ENCODE measurements around the gene TENM3.

TENM3 gene

DNA sequence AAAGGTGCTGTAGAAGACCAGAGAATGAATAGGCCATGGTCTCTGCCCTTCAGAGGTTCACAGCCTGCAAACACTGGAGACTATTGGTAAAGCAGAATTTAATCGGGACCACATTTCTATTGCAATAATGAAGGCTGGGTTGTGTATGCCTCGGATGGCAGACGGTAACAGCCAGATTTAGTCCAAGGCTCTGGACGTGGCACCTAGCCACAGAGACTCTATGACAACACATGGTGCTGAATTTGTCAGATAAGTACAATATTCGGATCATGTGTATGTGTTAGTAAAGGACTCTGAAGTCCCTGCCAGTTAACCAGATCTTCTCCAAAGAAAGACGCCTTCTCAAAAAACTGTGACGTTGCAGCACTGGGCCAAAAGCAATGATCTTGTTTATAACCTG is 545.0 kb downstream of the TENM3 start:
- TF ChIP-seq, protein P1, sequence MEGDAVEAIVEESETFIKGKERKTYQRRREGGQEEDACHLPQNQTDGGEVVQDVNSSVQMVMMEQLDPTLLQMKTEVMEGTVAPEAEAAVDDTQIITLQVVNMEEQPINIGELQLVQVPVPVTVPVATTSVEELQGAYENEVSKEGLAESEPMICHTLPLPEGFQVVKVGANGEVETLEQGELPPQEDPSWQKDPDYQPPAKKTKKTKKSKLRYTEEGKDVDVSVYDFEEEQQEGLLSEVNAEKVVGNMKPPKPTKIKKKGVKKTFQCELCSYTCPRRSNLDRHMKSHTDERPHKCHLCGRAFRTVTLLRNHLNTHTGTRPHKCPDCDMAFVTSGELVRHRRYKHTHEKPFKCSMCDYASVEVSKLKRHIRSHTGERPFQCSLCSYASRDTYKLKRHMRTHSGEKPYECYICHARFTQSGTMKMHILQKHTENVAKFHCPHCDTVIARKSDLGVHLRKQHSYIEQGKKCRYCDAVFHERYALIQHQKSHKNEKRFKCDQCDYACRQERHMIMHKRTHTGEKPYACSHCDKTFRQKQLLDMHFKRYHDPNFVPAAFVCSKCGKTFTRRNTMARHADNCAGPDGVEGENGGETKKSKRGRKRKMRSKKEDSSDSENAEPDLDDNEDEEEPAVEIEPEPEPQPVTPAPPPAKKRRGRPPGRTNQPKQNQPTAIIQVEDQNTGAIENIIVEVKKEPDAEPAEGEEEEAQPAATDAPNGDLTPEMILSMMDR (IDR thresholded peaks at IDR 0.05; ENCODE audit: low read depth, low read length), result no peak
- no peaks in the 10 kb centered on the region for H3K27me3 ChIP-seq
- H3K36me3 ChIP-seq, result peaks cover 20% of the 10 kb centered on the region
- no peak for DNase-seq
- H3K4me3 ChIP-seq (ENCODE audit: low read depth, low read length), result no peak overlapping the region
- H3K9me3 ChIP-seq, result no peaks in the 10 kb centered on the region
- H3K4me1 ChIP-seq, result no peaks in the 10 kb centered on the region

DNA sequence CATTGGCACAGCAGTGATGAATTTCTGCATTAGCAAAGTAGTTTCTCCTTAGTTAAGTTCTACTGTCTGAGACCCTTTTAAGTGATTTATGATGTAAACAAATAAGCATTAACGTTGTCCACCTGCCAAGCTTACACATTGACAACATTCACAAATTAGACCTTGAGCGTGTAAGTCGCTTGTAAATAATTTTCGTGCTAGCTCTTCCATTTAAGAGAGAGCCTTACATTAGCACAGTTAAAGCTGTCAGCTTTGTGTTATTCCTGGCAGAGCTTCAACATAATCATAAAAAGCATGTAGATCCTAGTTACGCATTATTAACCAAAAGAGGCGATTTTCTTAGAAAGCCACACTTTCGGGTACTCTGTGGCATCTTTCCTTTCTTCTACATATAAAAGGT is 546.3 kb downstream of the TENM3 start:
- H3K4me3 ChIP-seq (ENCODE audit: low read depth, low read length), result no peak overlapping the region
- H3K36me3 ChIP-seq, result peaks cover 33% of the 10 kb centered on the region
- H3K4me1 ChIP-seq, result no peaks in the 10 kb centered on the region
- TF ChIP-seq, protein P1 (IDR thresholded peaks at IDR 0.05; ENCODE audit: low read depth, low read length), result no peak
- no peak for DNase-seq
- H3K9me3 ChIP-seq, result no peaks in the 10 kb centered on the region
- no peaks in the 10 kb centered on the region for H3K27me3 ChIP-seq

DNA sequence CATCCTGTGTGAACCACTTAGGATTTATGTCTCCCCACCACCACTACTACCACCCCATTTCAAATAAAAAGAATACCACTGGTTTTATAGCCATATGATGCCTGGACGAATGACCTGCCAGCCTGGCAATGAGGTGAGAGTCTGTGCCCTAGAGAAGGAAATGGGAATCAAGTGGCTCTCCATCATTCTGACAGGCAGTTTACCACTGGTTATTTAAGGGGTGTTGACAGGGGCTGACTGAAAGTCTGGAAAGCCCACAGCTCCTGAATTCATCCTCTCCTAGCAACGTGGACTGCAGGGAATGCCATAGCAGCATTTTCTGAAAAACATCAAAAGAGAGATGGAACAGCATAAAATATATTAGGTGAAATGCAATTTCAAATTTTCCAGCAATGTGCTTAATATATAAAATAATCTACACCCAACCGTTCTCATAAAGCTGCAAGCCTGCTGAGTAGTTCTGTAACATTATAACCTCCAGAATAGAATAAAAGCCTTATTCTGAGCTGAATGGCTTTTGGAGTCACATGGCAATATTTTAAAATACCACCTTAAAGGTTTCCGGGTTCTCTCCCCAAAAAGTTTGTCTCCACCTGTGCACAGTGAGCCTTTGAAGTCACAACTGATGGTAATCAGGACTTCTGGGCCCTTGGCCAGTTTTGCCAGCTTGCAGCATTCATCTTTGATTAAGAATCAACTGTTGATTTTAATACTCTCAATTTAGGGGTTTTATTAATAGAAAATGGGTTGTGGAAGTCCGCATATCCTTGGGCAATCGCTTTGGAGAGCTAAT is 552.4 kb downstream of the TENM3 start:
- H3K4me3 ChIP-seq (ENCODE audit: low read depth, low read length), result no peak overlapping the region
- no peak for DNase-seq
- no peaks in the 10 kb centered on the region; the same call in 1 of the 2 replicates for H3K4me1 ChIP-seq
- no peaks in the 10 kb centered on the region for H3K27me3 ChIP-seq
- peaks cover 48% of the 10 kb centered on the region for H3K36me3 ChIP-seq
- TF ChIP-seq, protein P1 (IDR thresholded peaks at IDR 0.05; ENCODE audit: low read depth, low read length), result no peak
- H3K9me3 ChIP-seq, result no peaks in the 10 kb centered on the region

DNA sequence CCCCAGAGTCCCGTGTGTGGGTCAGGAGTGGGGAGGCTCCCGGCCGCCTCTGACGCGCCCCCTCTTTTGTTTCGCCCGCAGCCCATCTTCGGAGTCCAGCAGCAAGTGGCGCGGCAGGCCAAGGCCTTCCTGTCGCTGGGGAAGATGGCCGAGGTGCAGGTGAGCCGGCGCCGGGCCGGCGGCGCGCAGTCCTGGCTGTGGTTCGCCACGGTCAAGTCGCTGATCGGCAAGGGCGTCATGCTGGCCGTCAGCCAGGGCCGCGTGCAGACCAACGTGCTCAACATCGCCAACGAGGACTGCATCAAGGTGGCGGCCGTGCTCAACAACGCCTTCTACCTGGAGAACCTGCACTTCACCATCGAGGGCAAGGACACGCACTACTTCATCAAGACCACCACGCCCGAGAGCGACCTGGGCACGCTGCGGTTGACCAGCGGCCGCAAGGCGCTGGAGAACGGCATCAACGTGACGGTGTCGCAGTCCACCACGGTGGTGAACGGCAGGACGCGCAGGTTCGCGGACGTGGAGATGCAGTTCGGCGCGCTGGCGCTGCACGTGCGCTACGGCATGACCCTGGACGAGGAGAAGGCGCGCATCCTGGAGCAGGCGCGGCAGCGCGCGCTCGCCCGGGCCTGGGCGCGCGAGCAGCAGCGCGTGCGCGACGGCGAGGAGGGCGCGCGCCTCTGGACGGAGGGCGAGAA is 556.5 kb downstream of the TENM3 start:
- DNase-seq, result no peak
- TF ChIP-seq, protein P1 (IDR thresholded peaks at IDR 0.05; ENCODE audit: low read depth, low read length), result no peak

DNA sequence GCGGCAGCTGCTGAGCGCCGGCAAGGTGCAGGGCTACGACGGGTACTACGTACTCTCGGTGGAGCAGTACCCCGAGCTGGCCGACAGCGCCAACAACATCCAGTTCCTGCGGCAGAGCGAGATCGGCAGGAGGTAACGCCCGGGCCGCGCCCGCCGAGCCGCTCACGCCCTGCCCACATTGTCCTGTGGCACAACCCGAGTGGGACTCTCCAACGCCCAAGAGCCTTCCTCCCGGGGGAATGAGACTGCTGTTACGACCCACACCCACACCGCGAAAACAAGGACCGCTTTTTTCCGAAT is 557.0 kb downstream of the TENM3 start:
- H3K4me3 ChIP-seq (ENCODE audit: low read depth, low read length), result no peak overlapping the region
- no peaks in the 10 kb centered on the region; the same call in 1 of the 2 replicates for H3K4me1 ChIP-seq
- no peak for DNase-seq
- H3K9me3 ChIP-seq, result no peaks in the 10 kb centered on the region
- peaks cover 20% of the 10 kb centered on the region for H3K36me3 ChIP-seq
- TF ChIP-seq, protein P1 (IDR thresholded peaks at IDR 0.05; ENCODE audit: low read depth, low read length), result no peak
- no peaks in the 10 kb centered on the region for H3K27me3 ChIP-seq

More for the DNA sequence above, 556.5 kb downstream of the TENM3 start:
- no peak overlapping the region for H3K4me3 ChIP-seq (ENCODE audit: low read depth, low read length)
- H3K36me3 ChIP-seq, result peaks cover 20% of the 10 kb centered on the region
- no peaks in the 10 kb centered on the region; the same call in 1 of the 2 replicates for H3K4me1 ChIP-seq
- no peaks in the 10 kb centered on the region for H3K27me3 ChIP-seq
- H3K9me3 ChIP-seq, result no peaks in the 10 kb centered on the region

DNA sequence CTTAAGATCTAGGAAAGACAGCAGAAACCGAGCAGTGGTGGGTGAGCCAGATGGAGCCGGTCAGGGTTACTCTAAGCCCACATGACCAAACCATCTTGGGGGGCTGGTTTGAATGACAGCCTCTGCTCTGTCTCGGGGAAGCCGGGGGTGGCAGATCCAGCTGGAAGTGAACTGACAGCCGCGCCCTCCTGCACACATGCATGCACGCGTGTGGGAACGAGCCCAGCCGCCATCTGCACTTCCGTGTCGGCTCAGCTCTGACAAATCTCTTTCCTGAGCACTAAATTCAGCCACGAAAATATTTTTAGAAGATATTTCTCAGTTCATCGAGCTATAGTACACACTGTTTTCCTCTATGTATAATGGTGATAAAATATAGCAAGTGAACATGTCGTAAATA is 558.4 kb downstream of the TENM3 start:
- TF ChIP-seq, protein P1 (IDR thresholded peaks at IDR 0.05; ENCODE audit: low read depth, low read length), result no peak
- Histone ChIP-seq H3K4me1 (no peaks in the 10 kb centered on the region), H3K27me3 (no peaks in the 10 kb centered on the region), H3K4me3 (ENCODE audit: low read depth, low read length) (no peak overlapping the region), H3K36me3 (peaks cover 20% of the 10 kb centered on the region), H3K9me3 (no peaks in the 10 kb centered on the region)
- DNase-seq, result no peak

Data from BE2C (cell line).